ENCODE measurements around the gene DENND4A. TPM values are rescaled to one million over a fixed set of nuclear protein-coding genes. Genes with fewer than 3 reads are reported as not detected.
"Not testable (repeated sequence)": the region's sequence is repeated elsewhere in the genome, so short reads cannot be mapped to it uniquely, and the experiment has no call there.

DENND4A gene
- total and polyA plus RNA-seq, 10 donors: 9.4 to 88.2 (median 57.3) TPM

DNA sequence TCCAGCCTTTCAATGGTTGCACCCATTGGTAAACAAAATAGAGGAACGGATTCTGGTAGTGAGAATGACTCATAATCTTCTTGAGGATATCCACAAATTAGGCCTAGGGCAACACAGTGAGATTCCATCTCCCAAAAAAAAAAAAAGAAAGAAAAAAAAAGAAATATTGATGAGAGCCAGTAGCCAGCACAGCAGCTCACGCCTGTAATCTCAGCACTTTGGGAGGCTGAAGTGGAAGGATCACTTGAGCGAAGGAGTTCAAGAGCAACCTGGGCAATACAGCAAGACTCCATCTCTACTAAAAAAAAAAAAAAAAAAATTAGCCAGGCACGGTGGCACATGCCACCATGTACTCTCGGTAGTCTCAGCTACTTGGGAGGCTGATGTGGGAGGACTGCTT is 51.9 kb downstream of the DENND4A start:
- H3K27me3 ChIP-seq (replicated peaks in 1 of 7): no peaks in the 10 kb centered on the region
- H3K27ac ChIP-seq: no peak overlapping the region
- intact Hi-C loops (cut with DNase I; ENCODE audit: low total_unique reads): no loop called here
- TF ChIP-seq, protein P1, sequence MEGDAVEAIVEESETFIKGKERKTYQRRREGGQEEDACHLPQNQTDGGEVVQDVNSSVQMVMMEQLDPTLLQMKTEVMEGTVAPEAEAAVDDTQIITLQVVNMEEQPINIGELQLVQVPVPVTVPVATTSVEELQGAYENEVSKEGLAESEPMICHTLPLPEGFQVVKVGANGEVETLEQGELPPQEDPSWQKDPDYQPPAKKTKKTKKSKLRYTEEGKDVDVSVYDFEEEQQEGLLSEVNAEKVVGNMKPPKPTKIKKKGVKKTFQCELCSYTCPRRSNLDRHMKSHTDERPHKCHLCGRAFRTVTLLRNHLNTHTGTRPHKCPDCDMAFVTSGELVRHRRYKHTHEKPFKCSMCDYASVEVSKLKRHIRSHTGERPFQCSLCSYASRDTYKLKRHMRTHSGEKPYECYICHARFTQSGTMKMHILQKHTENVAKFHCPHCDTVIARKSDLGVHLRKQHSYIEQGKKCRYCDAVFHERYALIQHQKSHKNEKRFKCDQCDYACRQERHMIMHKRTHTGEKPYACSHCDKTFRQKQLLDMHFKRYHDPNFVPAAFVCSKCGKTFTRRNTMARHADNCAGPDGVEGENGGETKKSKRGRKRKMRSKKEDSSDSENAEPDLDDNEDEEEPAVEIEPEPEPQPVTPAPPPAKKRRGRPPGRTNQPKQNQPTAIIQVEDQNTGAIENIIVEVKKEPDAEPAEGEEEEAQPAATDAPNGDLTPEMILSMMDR (IDR thresholded peaks at IDR 0.05 in 8 of 11, conservative IDR thresholded peaks at IDR 0.05 in 3 of 11): no peak
- TF ChIP-seq POLR2A (IDR thresholded peaks at IDR 0.05) (no peak), POLR2AphosphoS5 (IDR thresholded peaks at IDR 0.05) (no peak)
- no peaks in the 10 kb centered on the region for H3K4me1 ChIP-seq
- WGBS, 5 donors: 90 to 95% (median 93%) methylated on average over 5 of the region's 5 CpGs
- H3K9me3 ChIP-seq: no peaks in the 10 kb centered on the region
- H3K4me3 ChIP-seq: no peak overlapping the region
- no peak for DNase-seq
- peaks cover 0 to 82% (median 51%) of the 10 kb centered on the region in 6 donors for H3K36me3 ChIP-seq

- no peak overlapping the region for H3K27ac ChIP-seq
- no peaks in the 10 kb centered on the region for H3K9me3 ChIP-seq
- H3K4me3 ChIP-seq: no peak overlapping the region
- H3K27me3 ChIP-seq (replicated peaks in 1 of 7): no peaks in the 10 kb centered on the region
- no peak for DNase-seq
- intact Hi-C loops (cut with DNase I; ENCODE audit: low total_unique reads): no loop called here
- TF ChIP-seq POLR2A (IDR thresholded peaks at IDR 0.05): no peak
- TF ChIP-seq, protein P1 (IDR thresholded peaks at IDR 0.05 in 8 of 11, conservative IDR thresholded peaks at IDR 0.05 in 3 of 11): no peak
- TF ChIP-seq POLR2AphosphoS5 (IDR thresholded peaks at IDR 0.05): no peak
- H3K4me1 ChIP-seq: no peaks in the 10 kb centered on the region
- 77 to 87% (median 85%) methylated on average over 1 of the region's 1 CpG for WGBS, 5 donors
- H3K36me3 ChIP-seq: peaks cover 0 to 97% (median 59%) of the 10 kb centered on the region in 6 donors
These were observed 53.4 kb downstream of the DENND4A start for GRCh38 chr15:65738649-65739048.

DNA sequence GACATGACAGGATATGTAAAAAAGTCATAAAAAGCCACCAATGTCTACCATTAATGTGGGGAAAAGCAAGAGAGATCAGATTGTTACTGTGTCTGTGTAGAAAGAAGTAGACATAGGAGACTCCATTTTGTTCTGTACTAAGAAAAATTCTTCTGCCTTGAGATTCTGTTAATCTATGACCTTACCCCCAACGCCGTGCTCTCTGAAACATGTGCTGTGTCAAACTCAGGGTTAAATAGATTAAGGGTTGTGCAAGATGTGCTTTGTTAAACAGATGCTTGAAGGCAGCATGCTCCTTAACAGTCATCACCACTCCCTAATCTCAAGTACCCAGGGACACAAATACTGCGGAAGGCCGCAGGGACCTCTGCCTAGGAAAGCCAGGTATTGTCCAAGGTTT is 58.5 kb downstream of the DENND4A start:
- H3K9me3 ChIP-seq; H3K27ac ChIP-seq; H3K27me3 ChIP-seq (replicated peaks in 1 of 7); intact Hi-C loops (cut with DNase I; ENCODE audit: low total_unique reads); DNase-seq; H3K4me1 ChIP-seq; H3K4me3 ChIP-seq: not testable (repeated sequence)
- 87 to 96% (median 89%) methylated on average over 4 of the region's 4 CpGs for WGBS, 5 donors
- H3K36me3 ChIP-seq: peaks cover 0 to 93% (median 57%) of the 10 kb centered on the region in 6 donors

DNA sequence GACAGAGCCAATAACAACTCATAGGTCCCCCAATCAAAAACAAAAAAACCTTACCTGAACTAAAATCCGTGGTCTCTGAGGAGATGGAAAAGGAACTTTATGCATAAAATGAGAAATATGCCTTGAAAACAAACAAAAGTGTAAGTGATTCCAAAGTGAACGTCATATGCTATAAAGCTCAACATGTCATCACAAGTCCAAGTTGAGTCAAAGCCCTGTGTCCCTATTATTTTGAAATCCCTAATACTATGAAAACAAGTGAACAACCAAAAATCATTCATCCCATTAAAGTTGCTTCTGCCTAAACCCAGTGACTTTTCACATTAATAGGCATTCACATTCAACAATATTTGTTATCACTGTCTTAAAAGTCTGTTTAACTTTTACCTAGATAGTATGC is 59.4 kb downstream of the DENND4A start:
- Histone ChIP-seq H3K4me1 (no peaks in the 10 kb centered on the region), H3K27me3 (replicated peaks in 1 of 7) (no peaks in the 10 kb centered on the region), H3K36me3 (peaks cover 0 to 93% (median 56%) of the 10 kb centered on the region in 6 donors), H3K4me3 (no peak overlapping the region), H3K9me3 (no peaks in the 10 kb centered on the region), H3K27ac (no peak overlapping the region)
- intact Hi-C loops (cut with DNase I; ENCODE audit: low total_unique reads): no loop called here
- DNase-seq: no peak
- WGBS, 5 donors: 95 to 98% (median 95%) methylated on average over 2 of the region's 2 CpGs
- TF ChIP-seq POLR2AphosphoS5 (IDR thresholded peaks at IDR 0.05): no peak
- TF ChIP-seq, protein P1 (IDR thresholded peaks at IDR 0.05 in 8 of 11, conservative IDR thresholded peaks at IDR 0.05 in 3 of 11): no peak
- no peak for TF ChIP-seq POLR2A (IDR thresholded peaks at IDR 0.05)

- H3K27ac ChIP-seq: no peak overlapping the region
- H3K36me3 ChIP-seq: peaks cover 0 to 93% (median 59%) of the 10 kb centered on the region in 6 donors
- no peaks in the 10 kb centered on the region for H3K27me3 ChIP-seq (replicated peaks in 1 of 7)
- TF ChIP-seq POLR2AphosphoS5 (IDR thresholded peaks at IDR 0.05) (no peak), POLR2A (IDR thresholded peaks at IDR 0.05) (no peak)
- TF ChIP-seq, protein P1 (IDR thresholded peaks at IDR 0.05 in 8 of 11, conservative IDR thresholded peaks at IDR 0.05 in 3 of 11): no peak
- H3K4me1 ChIP-seq: no peaks in the 10 kb centered on the region
- no peak overlapping the region for H3K4me3 ChIP-seq
- intact Hi-C loops (cut with DNase I; ENCODE audit: low total_unique reads): no loop called here
- DNase-seq: no peak
- H3K9me3 ChIP-seq: no peaks in the 10 kb centered on the region
These were observed 60.2 kb downstream of the DENND4A start for GRCh38 chr15:65731926-65732325.

Data from spleen (tissue), 11 donors.